GM23248 (cell line): ENCODE measurements around the gene ATM. TPM values are rescaled to one million over a fixed set of nuclear protein-coding genes. Genes with fewer than 3 reads are reported as not detected.
"Not testable (repeated sequence)": the region's sequence is repeated elsewhere in the genome, so short reads cannot be mapped to it uniquely, and the experiment has no call there.

ENCODE experiments used
- DNase-seq: peaks from one replicate; pipeline ENCODE4 v3.0.0-alpha.2; 2015
- H2AFZ ChIP-seq: fragments of 200-600 bp; sonication (generic); 2 replicates; pipeline ENCODE4 v1.6.1; 2016; ENCODE audit warnings: antibody characterized with exemption
- H3F3A ChIP-seq: fragments of 200-600 bp; sonication (generic); 2 replicates; pipeline ENCODE4 v1.6.1; 2016; ENCODE audit warnings: mild to moderate bottlenecking, antibody characterized with exemption, mixed run types; ENCODE audit not compliant: insufficient read depth
- H3K27ac ChIP-seq: fragments of 200-600 bp; sonication (generic); 2 replicates; pipeline ENCODE4 v1.5.1; 2016; ENCODE audit warnings: mild to moderate bottlenecking
- H3K27me3 ChIP-seq: fragments of 200-600 bp; sonication (generic); replicated peaks from 2 replicates; pipeline ENCODE4 v1.6.1; 2016; ENCODE audit warnings: mild to moderate bottlenecking; ENCODE audit not compliant: insufficient read depth
- H3K36me3 ChIP-seq: fragments of 200-600 bp; sonication (generic); 2 replicates; pipeline ENCODE4 v1.6.1; 2016; ENCODE audit warnings: low read depth, mild to moderate bottlenecking
- H3K4me1 ChIP-seq: fragments of 200-600 bp; sonication (generic); 2 replicates; pipeline ENCODE4 v1.6.1; 2016; ENCODE audit warnings: mild to moderate bottlenecking; ENCODE audit not compliant: insufficient read depth
- H3K4me2 ChIP-seq: fragments of 200-600 bp; sonication (generic); one replicate; pipeline ENCODE4 v1.6.1; 2016; ENCODE audit warnings: mild to moderate bottlenecking; ENCODE audit not compliant: unreplicated experiment
- H3K4me3 ChIP-seq: fragments of 200-600 bp; sonication (generic); 2 replicates; pipeline ENCODE4 v1.5.1; 2016; ENCODE audit warnings: mild to moderate bottlenecking
- H3K79me2 ChIP-seq: fragments of 200-600 bp; sonication (generic); 2 replicates; pipeline ENCODE4 v1.6.1; 2016; ENCODE audit warnings: mild to moderate bottlenecking; ENCODE audit not compliant: insufficient read depth
- H3K9ac ChIP-seq: fragments of 200-600 bp; sonication (generic); 2 replicates; pipeline ENCODE4 v1.6.1; 2016; ENCODE audit warnings: mild to moderate bottlenecking
- H3K9me2 ChIP-seq: fragments of 200-600 bp; sonication (generic); 2 replicates; pipeline ENCODE4 v1.6.1; 2016; ENCODE audit warnings: mixed run types, mild to moderate bottlenecking, moderate library complexity; ENCODE audit not compliant: insufficient read depth
- H3K9me3 ChIP-seq: fragments of 200-600 bp; sonication (generic); one replicate; pipeline ENCODE4 v1.6.1; 2017; ENCODE audit warnings: low read depth
- H4K20me1 ChIP-seq: fragments of 200-600 bp; sonication (generic); 2 replicates; pipeline ENCODE4 v1.6.0; 2016; ENCODE audit not compliant: insufficient read depth
- EZH2 ChIP-seq: fragments of 200-600 bp; sonication (generic); IDR thresholded peaks from 2 replicates; pipeline ENCODE4 v1.6.1; 2018; ENCODE audit warnings: antibody characterized with exemption, mild to moderate bottlenecking; ENCODE audit not compliant: insufficient read depth, poor library complexity, severe bottlenecking
- EZH2phosphoT487 ChIP-seq: fragments of 200-600 bp; sonication (generic); IDR thresholded peaks from 2 replicates; pipeline ENCODE4 v1.6.1; 2018; ENCODE audit warnings: antibody characterized with exemption, moderate library complexity, mild to moderate bottlenecking, low read depth; ENCODE audit not compliant: insufficient read depth
- WGBS, 2 experiments: methylation state at CpG; one replicate each; pipeline ENCODE4 v1.1.6; 2015 to 2017; ENCODE audit warnings: low lambda C conversion rate in 2 of 2, low coverage in 1 of 2; ENCODE audit errors: missing lambda C conversion rate in 2 of 2; 5-methylcytosine and 5-hydroxymethylcytosine counted together
- in situ Hi-C: fragments of 300-500 bp; cut with MboI; formaldehyde crosslinking; loops from 2 replicates; pipeline ENCODE4 v1.15.0; 2020
- polyA plus RNA-seq: library from polyadenylated mRNA; unstranded; fragments of >200 nt; fragmentation: Nextera tagmentation; extraction: Ambion mirVana; gene quantifications from 2 replicates; pipeline ENCODE4 v1.2.1, GENCODE V29; 2016
- total RNA-seq: library from RNA; depleted of rRNA; stranded (reverse); fragments of >200 nt; shearing (Covaris generic); gene quantifications from 2 replicates; pipeline ENCODE4 v1.2.3, GENCODE V29; 2014

ATM gene
- total and polyA plus RNA-seq, 2 experiments from 2014 or later, result 16.5 to 69.2 TPM

GRCh38 chr11:108278954-108279353 lies 56.1 kb downstream of the ATM start:
- H3K4me2 ChIP-seq, result no peak overlapping the region
- no peak overlapping the region for H3K27ac ChIP-seq
- no peak for TF ChIP-seq EZH2
- no peaks in the 10 kb centered on the region for H3F3A ChIP-seq
- H3K9me3 ChIP-seq, result no peaks in the 10 kb centered on the region
- in situ Hi-C loops, result no loop called here
- peaks cover 40% of the 10 kb centered on the region for H3K36me3 ChIP-seq
- H3K9ac ChIP-seq, result no peak overlapping the region
- H3K79me2 ChIP-seq, result peaks cover 6% of the 10 kb centered on the region; the same call in 1 of the 2 replicates
- no peak for DNase-seq
- H3K27me3 ChIP-seq, result no peaks in the 10 kb centered on the region
- no peaks in the 10 kb centered on the region for H3K4me1 ChIP-seq
- H3K4me3 ChIP-seq, result no peak overlapping the region
- WGBS, 2 experiments, result 98 to 99% methylated on average over 4 of the region's 4 CpGs
- H3K9me2 ChIP-seq, result no peaks in the 10 kb centered on the region
- no peaks in the 10 kb centered on the region for H4K20me1 ChIP-seq
- H2AFZ ChIP-seq, result no peak overlapping the region

GRCh38 chr11:108286370-108286769 lies 63.5 kb downstream of the ATM start:
- Histone ChIP-seq H3K36me3 (peaks cover 53% of the 10 kb centered on the region), H3K9me3 (no peaks in the 10 kb centered on the region), H3K4me2 (no peak overlapping the region), H3K9ac (no peak overlapping the region), H3K27me3 (no peaks in the 10 kb centered on the region), H3K79me2 (no peaks in the 10 kb centered on the region), H3K4me3 (no peak overlapping the region), H3K4me1 (no peaks in the 10 kb centered on the region), H3K9me2 (no peaks in the 10 kb centered on the region), H4K20me1 (no peaks in the 10 kb centered on the region), H2AFZ (no peak overlapping the region), H3K27ac (no peak overlapping the region), H3F3A (no peaks in the 10 kb centered on the region)
- TF ChIP-seq EZH2 (no peak), EZH2phosphoT487 (no peak)
- 95 to 100% methylated on average over 1 of the region's 1 CpG for WGBS, 2 experiments
- in situ Hi-C loops, result no loop called here
- no peak for DNase-seq

GRCh38 chr11:108286956-108287355 lies 64.1 kb downstream of the ATM start:
- Histone ChIP-seq H3K79me2 (no peaks in the 10 kb centered on the region), H3K27me3 (no peaks in the 10 kb centered on the region), H3K27ac (no peak overlapping the region), H3K36me3 (peaks cover 50% of the 10 kb centered on the region), H4K20me1 (no peaks in the 10 kb centered on the region), H3F3A (no peaks in the 10 kb centered on the region), H3K9me3 (no peaks in the 10 kb centered on the region), H2AFZ (no peak overlapping the region), H3K4me1 (no peaks in the 10 kb centered on the region), H3K4me2 (no peak overlapping the region), H3K9me2 (no peaks in the 10 kb centered on the region), H3K4me3 (no peak overlapping the region), H3K9ac (no peak overlapping the region)
- WGBS, 2 experiments, result 95 to 96% methylated on average over 3 of the region's 3 CpGs
- DNase-seq, result no peak
- in situ Hi-C loops, result no loop called here
- no peak for TF ChIP-seq EZH2
- no peak for TF ChIP-seq EZH2phosphoT487

- DNase-seq, H3K4me2 ChIP-seq, H3K27ac ChIP-seq, H3K4me1 ChIP-seq, H2AFZ ChIP-seq, H3K79me2 ChIP-seq, H3K27me3 ChIP-seq, H3K9me2 ChIP-seq, H3F3A ChIP-seq, H3K4me3 ChIP-seq, H3K9me3 ChIP-seq, in situ Hi-C loops, H4K20me1 ChIP-seq, H3K9ac ChIP-seq: not testable (repeated sequence)
- H3K36me3 ChIP-seq, result peaks cover 44% of the 10 kb centered on the region
Measured at GRCh38 chr11:108289066-108289465, 66.2 kb downstream of the ATM start.

- in situ Hi-C loops, result no loop called here
Measured at GRCh38 chr11:108289699-108290098, 66.8 kb downstream of the ATM start.

More at GRCh38 chr11:108289699-108290098, 66.8 kb downstream of the ATM start:
- Histone ChIP-seq H3K27ac (no peak overlapping the region), H3K9me2 (no peaks in the 10 kb centered on the region), H3K27me3 (no peaks in the 10 kb centered on the region), H3F3A (no peaks in the 10 kb centered on the region), H3K79me2 (no peaks in the 10 kb centered on the region), H4K20me1 (no peaks in the 10 kb centered on the region), H3K4me2 (no peak overlapping the region), H3K9me3 (no peaks in the 10 kb centered on the region), H3K9ac (no peak overlapping the region), H3K4me1 (no peaks in the 10 kb centered on the region), H2AFZ (no peak overlapping the region), H3K36me3 (peaks cover 38% of the 10 kb centered on the region), H3K4me3 (no peak overlapping the region)
- DNase-seq, result no peak
- WGBS, 2 experiments, result 91 to 95% methylated on average over 6 of the region's 6 CpGs
- TF ChIP-seq EZH2, result no peak
- no peak for TF ChIP-seq EZH2phosphoT487
